ENCODE results near the gene ZNF624. TPM values are rescaled to one million over a fixed set of nuclear protein-coding genes. Genes with fewer than 3 reads are reported as not detected.

ZNF624 gene
- total RNA-seq, 2 experiments from 2014 or later, result 3.5 to 5.8 TPM

- H3K27ac ChIP-seq (ENCODE audit: low read depth, low read length, poor library complexity, severe bottlenecking), result no peak overlapping the region
- intact Hi-C loops (cut with micrococcal nuclease; ENCODE audit: unreplicated experiment), result no loop called here
- no peaks in the 10 kb centered on the region for H3K9me2 ChIP-seq (ENCODE audit: insufficient read depth, low read length)
- H3K4me3 ChIP-seq (ENCODE audit: low read depth, low read length, poor library complexity, severe bottlenecking), result no peak overlapping the region
- TF ChIP-seq CTCF (conservative IDR thresholded peaks at IDR 0.05; ENCODE audit: low read length) (no peak), EZH2phosphoT487 (IDR thresholded peaks at IDR 0.05; ENCODE audit: borderline replicate concordance, low read depth, low read length) (no peak)
- no TSS peak for BruUV-seq (replicated peaks)
- no peak overlapping the region for H3K4me2 ChIP-seq (ENCODE audit: low read length)
- no peak overlapping the region for H2AFZ ChIP-seq (ENCODE audit: low read length)
- no peaks in the 10 kb centered on the region for H4K20me1 ChIP-seq (ENCODE audit: insufficient read depth, low read length)
- H3K79me2 ChIP-seq (ENCODE audit: insufficient read depth, low read depth, low read length), result no peaks in the 10 kb centered on the region
- H3K9me3 ChIP-seq (ENCODE audit: low read length), result no peaks in the 10 kb centered on the region
- no peak for DNase-seq (ENCODE audit: low spot score)
- POLR2A ChIA-PET, result interaction anchor here (0.6 kb wide), 1 partner anchor 569 kb away, joined by 4 read pairs; no protein-coding TSS in a partner anchor
- no peaks in the 10 kb centered on the region for H3K36me3 ChIP-seq (ENCODE audit: insufficient read depth, low read length)
- no peaks in the 10 kb centered on the region for H3K4me1 ChIP-seq (ENCODE audit: insufficient read depth, low read length, poor library complexity, severe bottlenecking)
- CTCF ChIA-PET (ENCODE audit: unreplicated experiment), result no interaction called here
These were observed 9.3 kb upstream of the ZNF624 start for GRCh38 chr17:16662936-16663335.

GRCh38 chr17:16661217-16661616 lies 7.6 kb upstream of the ZNF624 start:
- POLR2A ChIA-PET, result no interaction called here
- Histone ChIP-seq H4K20me1 (ENCODE audit: insufficient read depth, low read length) (no peaks in the 10 kb centered on the region), H3K9me3 (ENCODE audit: low read length) (no peaks in the 10 kb centered on the region), H2AFZ (ENCODE audit: low read length) (no peak overlapping the region), H3K9me2 (ENCODE audit: insufficient read depth, low read length) (no peaks in the 10 kb centered on the region), H3K36me3 (ENCODE audit: insufficient read depth, low read length) (no peaks in the 10 kb centered on the region), H3K4me2 (ENCODE audit: low read length) (no peak overlapping the region), H3K27ac (ENCODE audit: low read depth, low read length, poor library complexity, severe bottlenecking) (no peak overlapping the region), H3K4me3 (ENCODE audit: low read depth, low read length, poor library complexity, severe bottlenecking) (no peak overlapping the region), H3K79me2 (ENCODE audit: insufficient read depth, low read depth, low read length) (no peaks in the 10 kb centered on the region), H3K4me1 (ENCODE audit: insufficient read depth, low read length, poor library complexity, severe bottlenecking) (no peaks in the 10 kb centered on the region)
- no TSS peak for BruUV-seq (replicated peaks)
- intact Hi-C loops (cut with micrococcal nuclease; ENCODE audit: unreplicated experiment), result no loop called here
- CTCF ChIA-PET (ENCODE audit: unreplicated experiment), result no interaction called here
- no peak for DNase-seq (ENCODE audit: low spot score)
- TF ChIP-seq EZH2phosphoT487 (IDR thresholded peaks at IDR 0.05; ENCODE audit: borderline replicate concordance, low read depth, low read length), result no peak
- no peak for TF ChIP-seq CTCF (conservative IDR thresholded peaks at IDR 0.05; ENCODE audit: low read length)

GRCh38 chr17:16652847-16653366 lies 743 bp downstream of the ZNF624 start:
- H3K4me1 ChIP-seq (ENCODE audit: insufficient read depth, low read length, poor library complexity, severe bottlenecking), result peaks cover 6% of the 10 kb centered on the region
- H3K9me2 ChIP-seq (ENCODE audit: insufficient read depth, low read length), result no peaks in the 10 kb centered on the region
- no peaks in the 10 kb centered on the region for H3K36me3 ChIP-seq (ENCODE audit: insufficient read depth, low read length)
- no peak overlapping the region for H3K27ac ChIP-seq (ENCODE audit: low read depth, low read length, poor library complexity, severe bottlenecking)
- CTCF ChIA-PET (ENCODE audit: unreplicated experiment), result no interaction called here
- peak overlapping the region; percentile 84 for H3K4me3 ChIP-seq (ENCODE audit: low read depth, low read length, poor library complexity, severe bottlenecking)
- no TSS peak for BruUV-seq (replicated peaks)
- peak; percentile 4 for DNase-seq (ENCODE audit: low spot score)
- POLR2A ChIA-PET, result interaction anchor here (0.8 kb wide), 1 partner anchor 22 kb away, joined by 3 read pairs; no protein-coding TSS in a partner anchor
- no peaks in the 10 kb centered on the region for H4K20me1 ChIP-seq (ENCODE audit: insufficient read depth, low read length)
- no peak for TF ChIP-seq CTCF (conservative IDR thresholded peaks at IDR 0.05; ENCODE audit: low read length)
- no peak for TF ChIP-seq EZH2phosphoT487 (IDR thresholded peaks at IDR 0.05; ENCODE audit: borderline replicate concordance, low read depth, low read length)
- no peaks in the 10 kb centered on the region for H3K79me2 ChIP-seq (ENCODE audit: insufficient read depth, low read depth, low read length)
- H2AFZ ChIP-seq (ENCODE audit: low read length), result peak overlapping the region; percentile 91
- H3K9me3 ChIP-seq (ENCODE audit: low read length), result 0 out of 2 replicates have a peak, but pooled peaks cover 8% of the 10 kb centered on the region
- peak overlapping the region; percentile 77 for H3K4me2 ChIP-seq (ENCODE audit: low read length)
- intact Hi-C loops (cut with micrococcal nuclease; ENCODE audit: unreplicated experiment), result loop anchor here (5.0 to 10.0 kb wide), 2 partner anchors 118 to 584 kb away; partner anchors contain the start of gene FLCN

All from OCI-LY7 (cell line).